CD4-positive, CD25-positive, alpha-beta regulatory T cell (primary cell): ENCODE data around the gene CHAT. TPM values are rescaled to one million over a fixed set of nuclear protein-coding genes. Genes with fewer than 3 reads are reported as not detected.

Experiments
- ATAC-seq, 2 donors: fragments of 150-1000 bp; cut with Tn5 transposase; one replicate each; pipeline ENCODE4 v1.10.0; 2021; ENCODE audit warnings: low read depth in 2 of 2, moderate number of reproducible peaks in 2 of 2, moderate library complexity in 1 of 2
- DNase-seq, 3 donors: peaks; one replicate each; pipeline versions ENCODE4 v3.0.0 to v3.0.0-alpha.2; 2012 to 2022; ENCODE audit warnings: mixed read lengths in 1 of 3
- H3K27ac ChIP-seq: one replicate; pipeline ENCODE4 v1.7.0; 2013; ENCODE audit warnings: mild to moderate bottlenecking, low read length; ENCODE audit not compliant: insufficient read depth, poor library complexity, severe bottlenecking
- H3K27me3 ChIP-seq: one replicate; pipeline ENCODE4 v1.7.0; 2013; ENCODE audit warnings: low read length; ENCODE audit not compliant: control insufficient read depth, insufficient read depth
- H3K36me3 ChIP-seq: one replicate; pipeline ENCODE4 v1.7.0; 2013; ENCODE audit warnings: mild to moderate bottlenecking, low read length, moderate library complexity; ENCODE audit not compliant: control insufficient read depth, insufficient read depth
- H3K4me1 ChIP-seq: 2 replicates; pipeline ENCODE4 v1.7.0; 2013; ENCODE audit warnings: mild to moderate bottlenecking, low read length; ENCODE audit not compliant: insufficient read depth, control insufficient read depth, poor library complexity, severe bottlenecking
- H3K4me3 ChIP-seq: one replicate; pipeline ENCODE4 v1.7.0; 2013; ENCODE audit warnings: low read depth, mild to moderate bottlenecking, low read length, moderate library complexity
- H3K9me3 ChIP-seq, 2 experiments: 1 replicate in 1 of 2; 2 replicates in 1 of 2; pipeline ENCODE4 v1.7.0; 2013; ENCODE audit warnings: low read length in 2 of 2, mild to moderate bottlenecking in 1 of 2, moderate library complexity in 1 of 2; ENCODE audit not compliant: control insufficient read depth in 2 of 2
- H3K27ac Mint-ChIP-seq, 3 donors: one replicate each; pipeline ENCODE4 v1.8.0; 2020 to 2022; ENCODE audit warnings: mild to moderate bottlenecking in 3 of 3, mixed read lengths in 3 of 3, moderate library complexity in 2 of 3
- H3K27me3 Mint-ChIP-seq: one replicate; pipeline ENCODE4 v1.8.0; 2022; ENCODE audit warnings: mild to moderate bottlenecking, mixed read lengths
- H3K36me3 Mint-ChIP-seq: one replicate; pipeline ENCODE4 v1.8.0; 2020; ENCODE audit warnings: mixed read lengths
- H3K4me1 Mint-ChIP-seq, 4 donors: one replicate each; pipeline ENCODE4 v1.8.0; 2020 to 2022; ENCODE audit warnings: mixed read lengths in 4 of 4, mild to moderate bottlenecking in 1 of 4
- H3K4me3 Mint-ChIP-seq, 4 donors: one replicate each; pipeline ENCODE4 v1.8.0; 2020 to 2022; ENCODE audit warnings: mild to moderate bottlenecking in 4 of 4, mixed read lengths in 4 of 4, moderate library complexity in 3 of 4
- H3K9me3 Mint-ChIP-seq, 7 donors: one replicate each; pipeline ENCODE4 v1.8.0; 2020 to 2022; ENCODE audit warnings: mixed read lengths in 7 of 7, mild to moderate bottlenecking in 3 of 7, moderate library complexity in 2 of 7
- polyA plus RNA-seq, 4 donors: library from polyadenylated mRNA; unstranded; fragments of 300-500 nt; fragmentation: Illumina TruSeq; gene quantifications; one replicate each; pipeline ENCODE4 v1.2.3, GENCODE V29; 2021
- total RNA-seq: library from RNA; stranded (reverse); gene quantifications from one replicate; pipeline ENCODE4 v1.2.3, GENCODE V29; 2022

Gene CHAT
- total and polyA plus RNA-seq, 5 donors from 2014 or later = not detected

DNA sequence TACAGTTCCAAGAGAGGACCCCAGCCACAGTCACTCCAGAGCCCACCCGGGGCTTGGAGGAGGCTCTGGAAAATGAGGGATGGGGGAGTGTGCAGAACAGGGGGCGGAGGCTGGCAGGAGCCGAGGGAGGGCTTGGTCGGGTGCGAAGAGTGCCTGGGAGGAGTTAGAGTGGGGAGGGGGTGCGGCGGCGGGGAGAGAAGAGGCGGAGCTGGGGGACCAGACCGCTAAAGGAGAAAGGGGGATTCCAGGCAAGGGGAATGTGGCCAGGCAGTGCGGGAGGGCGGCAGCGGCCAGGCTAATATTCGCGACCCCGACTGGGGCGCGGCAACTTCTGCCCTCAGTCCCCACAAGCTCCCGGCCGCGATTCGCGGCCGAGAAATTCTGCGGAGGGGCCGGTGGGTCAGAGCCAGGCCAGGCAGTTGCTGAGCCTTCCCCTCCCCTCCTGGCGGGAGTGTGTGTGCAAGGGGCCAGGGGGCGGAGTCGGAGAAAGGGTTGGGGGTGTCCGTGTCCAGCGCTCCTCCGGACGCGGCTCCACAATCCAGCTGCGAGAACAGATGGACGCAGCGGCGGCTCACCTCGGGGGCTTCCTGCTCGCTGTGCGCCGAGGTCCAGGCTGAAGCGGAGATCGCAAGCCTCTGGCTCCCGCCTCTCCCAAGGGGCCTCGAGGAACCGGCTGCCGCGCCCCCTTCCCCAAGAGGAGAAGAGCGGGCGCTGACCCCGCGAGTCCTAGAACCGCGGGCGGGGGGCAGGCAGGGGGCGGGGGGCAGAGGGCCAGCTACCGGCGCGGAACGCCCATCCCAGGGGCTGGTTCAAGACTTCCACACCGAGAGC lies 4.3 kb upstream of the CHAT start:
- no peak for DNase-seq
- Mint-ChIP-seq H3K27ac (no peak overlapping the region), H3K27me3 (peaks cover 68% of the 10 kb centered on the region), H3K9me3 (peaks cover 0 to 12% (median 4%) of the 10 kb centered on the region in 7 donors), H3K36me3 (no peaks in the 10 kb centered on the region), H3K4me1 (peaks cover 0 to 12% (median 5%) of the 10 kb centered on the region in 4 donors), H3K4me3 (no peak overlapping the region)
- ATAC-seq = no peak
- H3K4me1 ChIP-seq = no peaks in the 10 kb centered on the region
- H3K27me3 ChIP-seq = peaks cover 11% of the 10 kb centered on the region
- no peak overlapping the region for H3K4me3 ChIP-seq
- no peak overlapping the region for H3K27ac ChIP-seq
- no peaks in the 10 kb centered on the region for H3K36me3 ChIP-seq
- H3K9me3 ChIP-seq = no peaks in the 10 kb centered on the region

DNA sequence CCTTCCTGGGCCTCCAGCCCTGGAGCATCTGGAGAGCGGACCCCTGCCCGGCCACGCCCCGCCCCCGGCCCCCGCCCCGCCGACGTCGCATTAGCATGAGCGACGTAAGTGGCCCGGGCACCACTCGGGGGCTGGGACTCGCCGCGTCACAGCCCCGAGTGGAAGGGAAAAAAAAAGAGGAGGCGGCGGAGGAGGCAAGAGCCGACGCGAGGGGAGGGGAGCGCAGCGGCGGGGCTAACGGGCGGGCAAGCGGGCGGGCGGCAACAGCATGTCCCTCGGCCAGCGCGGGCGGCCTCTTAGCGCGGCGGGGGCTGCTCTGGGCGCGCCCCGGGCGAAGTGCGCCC lies 3.8 kb upstream of the CHAT start, which contains the start of gene SLC18A3:
TSS of gene SLC18A3 (plus strand) at position 197 of the 344 bp plus-strand sequence. CDS start 431 bp downstream, outside the sequence.
- Histone ChIP-seq H3K36me3 (no peaks in the 10 kb centered on the region), H3K9me3 (no peaks in the 10 kb centered on the region), H3K27ac (no peak within 1 kb of the TSS), H3K27me3 (peaks cover 15% of the 10 kb centered on the region), H3K4me1 (no peaks in the 10 kb centered on the region), H3K4me3 (no peak within 1 kb of the TSS)
- Mint-ChIP-seq H3K9me3 (peaks cover 0 to 12% (median 3%) of the 10 kb centered on the region in 7 donors), H3K36me3 (no peaks in the 10 kb centered on the region), H3K4me3 (no peak within 1 kb of the TSS), H3K27me3 (peaks cover 65% of the 10 kb centered on the region), H3K4me1 (peaks cover 0 to 12% (median 3%) of the 10 kb centered on the region in 4 donors), H3K27ac (peak within 1 kb of the TSS in 1 of 3 donors; percentile 14)
- ATAC-seq (no peak), DNase-seq (no peak)

DNA sequence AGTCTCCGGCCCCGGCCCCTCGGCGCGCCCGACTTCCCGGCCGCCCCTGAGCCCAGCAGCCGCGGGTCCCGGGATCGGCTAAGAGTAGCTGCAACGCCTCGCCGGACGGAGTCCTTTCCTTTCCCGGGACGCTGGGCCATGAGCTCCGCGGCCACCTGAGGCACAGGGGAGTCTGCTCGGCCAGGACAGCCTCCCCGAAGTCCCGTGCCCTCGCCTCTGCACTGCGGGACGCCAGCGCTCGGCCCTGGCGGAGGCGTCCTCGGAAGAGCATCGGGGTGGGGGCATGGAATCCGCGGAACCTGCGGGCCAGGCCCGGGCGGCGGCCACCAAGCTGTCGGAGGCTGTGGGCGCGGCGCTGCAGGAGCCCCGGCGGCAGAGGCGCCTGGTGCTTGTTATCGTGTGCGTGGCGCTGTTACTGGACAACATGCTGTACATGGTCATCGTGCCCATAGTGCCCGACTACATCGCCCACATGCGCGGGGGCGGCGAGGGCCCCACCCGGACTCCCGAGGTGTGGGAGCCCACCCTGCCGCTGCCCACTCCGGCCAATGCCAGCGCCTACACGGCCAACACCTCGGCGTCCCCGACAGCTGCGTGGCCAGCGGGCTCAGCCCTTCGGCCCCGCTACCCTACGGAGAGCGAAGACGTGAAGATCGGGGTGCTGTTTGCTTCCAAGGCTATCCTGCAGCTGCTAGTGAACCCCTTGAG lies 3.2 kb upstream of the CHAT start:
- Mint-ChIP-seq H3K4me1 (peaks cover 0 to 12% (median 3%) of the 10 kb centered on the region in 4 donors), H3K27ac (peak overlapping the region in 1 of 3 donors; percentile 14), H3K36me3 (no peaks in the 10 kb centered on the region), H3K27me3 (peaks cover 67% of the 10 kb centered on the region), H3K4me3 (no peak overlapping the region), H3K9me3 (peaks cover 0 to 11% (median 3%) of the 10 kb centered on the region in 7 donors)
- no peaks in the 10 kb centered on the region for H3K36me3 ChIP-seq
- ATAC-seq (no peak), DNase-seq (no peak)
- no peaks in the 10 kb centered on the region for H3K4me1 ChIP-seq
- H3K4me3 ChIP-seq = no peak overlapping the region
- H3K9me3 ChIP-seq = no peaks in the 10 kb centered on the region
- H3K27me3 ChIP-seq = peaks cover 15% of the 10 kb centered on the region
- no peak overlapping the region for H3K27ac ChIP-seq

DNA sequence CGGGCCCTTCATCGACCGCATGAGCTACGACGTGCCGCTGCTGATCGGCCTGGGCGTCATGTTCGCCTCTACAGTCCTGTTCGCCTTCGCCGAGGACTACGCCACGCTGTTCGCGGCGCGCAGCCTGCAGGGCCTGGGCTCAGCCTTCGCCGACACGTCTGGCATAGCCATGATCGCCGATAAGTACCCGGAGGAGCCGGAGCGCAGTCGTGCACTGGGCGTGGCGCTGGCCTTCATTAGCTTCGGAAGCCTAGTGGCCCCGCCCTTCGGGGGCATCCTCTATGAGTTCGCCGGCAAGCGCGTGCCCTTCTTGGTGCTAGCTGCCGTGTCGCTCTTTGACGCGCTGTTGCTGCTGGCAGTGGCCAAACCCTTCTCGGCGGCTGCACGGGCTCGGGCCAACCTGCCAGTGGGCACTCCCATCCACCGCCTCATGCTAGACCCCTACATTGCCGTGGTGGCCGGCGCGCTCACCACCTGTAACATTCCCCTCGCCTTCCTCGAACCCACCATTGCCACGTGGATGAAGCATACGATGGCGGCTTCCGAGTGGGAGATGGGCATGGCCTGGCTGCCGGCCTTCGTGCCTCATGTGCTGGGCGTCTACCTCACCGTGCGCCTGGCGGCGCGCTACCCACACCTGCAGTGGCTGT lies 2.5 kb upstream of the CHAT start:
- Mint-ChIP-seq H3K9me3 (peaks cover 0 to 11% (median 3%) of the 10 kb centered on the region in 7 donors), H3K4me1 (peaks cover 0 to 15% (median 3%) of the 10 kb centered on the region in 4 donors), H3K27ac (no peak overlapping the region), H3K36me3 (no peaks in the 10 kb centered on the region), H3K27me3 (peaks cover 74% of the 10 kb centered on the region), H3K4me3 (peak overlapping the region in 1 of 4 donors; percentile 27)
- no peak overlapping the region for H3K4me3 ChIP-seq
- H3K9me3 ChIP-seq = no peaks in the 10 kb centered on the region
- no peaks in the 10 kb centered on the region for H3K4me1 ChIP-seq
- no peak for DNase-seq
- H3K27ac ChIP-seq = no peak overlapping the region
- no peak for ATAC-seq
- peaks cover 15% of the 10 kb centered on the region for H3K27me3 ChIP-seq
- H3K36me3 ChIP-seq = no peaks in the 10 kb centered on the region

DNA sequence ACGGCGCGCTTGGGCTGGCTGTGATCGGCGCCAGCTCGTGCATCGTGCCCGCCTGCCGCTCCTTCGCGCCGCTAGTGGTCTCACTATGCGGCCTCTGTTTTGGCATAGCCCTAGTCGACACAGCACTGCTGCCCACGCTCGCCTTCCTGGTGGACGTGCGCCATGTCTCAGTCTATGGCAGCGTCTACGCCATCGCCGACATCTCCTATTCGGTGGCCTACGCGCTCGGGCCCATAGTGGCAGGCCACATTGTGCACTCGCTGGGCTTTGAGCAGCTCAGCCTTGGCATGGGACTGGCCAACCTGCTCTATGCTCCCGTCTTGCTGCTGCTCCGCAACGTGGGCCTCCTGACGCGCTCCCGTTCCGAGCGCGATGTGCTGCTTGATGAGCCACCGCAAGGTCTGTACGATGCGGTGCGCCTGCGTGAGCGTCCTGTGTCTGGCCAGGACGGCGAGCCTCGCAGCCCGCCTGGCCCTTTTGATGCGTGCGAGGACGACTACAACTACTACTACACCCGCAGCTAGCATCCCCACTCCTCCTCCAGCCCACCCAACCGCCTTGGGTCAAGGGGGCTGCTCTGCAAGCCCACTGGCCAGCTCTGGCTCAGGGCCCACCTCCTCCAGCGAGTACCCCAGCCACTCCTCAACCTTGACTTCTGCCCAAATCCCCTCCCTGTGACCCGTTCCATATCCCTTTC lies 1.9 kb upstream of the CHAT start:
- Histone ChIP-seq H3K27me3 (peaks cover 15% of the 10 kb centered on the region), H3K4me3 (no peak overlapping the region), H3K4me1 (no peaks in the 10 kb centered on the region), H3K36me3 (no peaks in the 10 kb centered on the region), H3K9me3 (no peaks in the 10 kb centered on the region), H3K27ac (no peak overlapping the region)
- peaks cover 0 to 11% (median 2%) of the 10 kb centered on the region in 7 donors for H3K9me3 Mint-ChIP-seq
- DNase-seq = no peak
- no peaks in the 10 kb centered on the region for H3K36me3 Mint-ChIP-seq
- peaks cover 75% of the 10 kb centered on the region for H3K27me3 Mint-ChIP-seq
- H3K27ac Mint-ChIP-seq = no peak overlapping the region
- ATAC-seq = no peak
- peaks cover 0 to 14% (median 0%) of the 10 kb centered on the region in 4 donors for H3K4me1 Mint-ChIP-seq
- peak overlapping the region in 2 of 4 donors; percentile 31 to 61 for H3K4me3 Mint-ChIP-seq

DNA sequence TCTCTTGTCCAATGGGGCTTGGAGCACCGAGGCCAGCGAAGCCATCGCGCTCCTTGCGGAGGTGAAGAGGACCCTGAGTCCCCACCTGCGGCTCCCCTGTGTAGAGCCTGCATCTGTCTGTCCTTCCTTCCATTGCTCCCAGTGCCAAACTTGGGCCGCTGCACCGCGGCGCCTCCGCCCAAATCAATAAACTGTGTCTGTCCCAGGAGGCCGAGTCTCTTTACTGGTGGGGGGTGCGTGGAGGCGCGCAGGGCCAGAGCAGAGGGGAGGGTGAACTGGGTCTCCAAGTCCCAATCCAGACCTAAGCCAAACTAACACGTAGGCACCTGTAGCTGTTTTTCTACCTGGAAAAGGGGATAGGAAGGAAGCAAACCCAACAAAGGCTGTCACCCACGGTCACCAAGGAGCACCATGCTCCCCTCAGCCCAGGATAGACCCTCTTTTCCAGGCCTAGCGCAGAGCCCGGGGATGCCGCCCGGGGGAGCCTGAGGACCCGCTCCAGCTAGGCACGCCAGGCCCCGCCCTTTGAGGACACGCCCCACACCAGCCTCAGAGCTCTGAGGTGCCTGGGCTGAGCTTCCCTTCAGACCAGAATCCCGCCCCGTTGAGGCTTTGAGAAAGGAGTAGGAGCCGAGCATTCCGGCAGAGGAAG lies 1.2 kb upstream of the CHAT start:
- no peak overlapping the region for H3K4me3 ChIP-seq
- Mint-ChIP-seq H3K36me3 (no peaks in the 10 kb centered on the region), H3K9me3 (peaks cover 0 to 11% (median 2%) of the 10 kb centered on the region in 7 donors), H3K27me3 (peaks cover 73% of the 10 kb centered on the region), H3K4me1 (peaks cover 0 to 14% (median 0%) of the 10 kb centered on the region in 4 donors), H3K27ac (no peak overlapping the region), H3K4me3 (no peak overlapping the region)
- ATAC-seq (no peak), DNase-seq (no peak)
- H3K27ac ChIP-seq = no peak overlapping the region
- H3K27me3 ChIP-seq = peaks cover 14% of the 10 kb centered on the region
- H3K36me3 ChIP-seq = no peaks in the 10 kb centered on the region
- no peaks in the 10 kb centered on the region for H3K4me1 ChIP-seq
- H3K9me3 ChIP-seq = no peaks in the 10 kb centered on the region
